GM18519 (cell line): Measurements from ENCODE around the gene HCRTR1.

Experiments used
- ATAC-seq: cut with Tn5 transposase; IDR thresholded peaks from one replicate; pipeline ENCODE4 v1.9.1; 2021; ENCODE audit warnings: mild to moderate bottlenecking, moderate library complexity; ENCODE audit not compliant: unreplicated experiment, low FRiP score

HCRTR1 gene

DNA sequence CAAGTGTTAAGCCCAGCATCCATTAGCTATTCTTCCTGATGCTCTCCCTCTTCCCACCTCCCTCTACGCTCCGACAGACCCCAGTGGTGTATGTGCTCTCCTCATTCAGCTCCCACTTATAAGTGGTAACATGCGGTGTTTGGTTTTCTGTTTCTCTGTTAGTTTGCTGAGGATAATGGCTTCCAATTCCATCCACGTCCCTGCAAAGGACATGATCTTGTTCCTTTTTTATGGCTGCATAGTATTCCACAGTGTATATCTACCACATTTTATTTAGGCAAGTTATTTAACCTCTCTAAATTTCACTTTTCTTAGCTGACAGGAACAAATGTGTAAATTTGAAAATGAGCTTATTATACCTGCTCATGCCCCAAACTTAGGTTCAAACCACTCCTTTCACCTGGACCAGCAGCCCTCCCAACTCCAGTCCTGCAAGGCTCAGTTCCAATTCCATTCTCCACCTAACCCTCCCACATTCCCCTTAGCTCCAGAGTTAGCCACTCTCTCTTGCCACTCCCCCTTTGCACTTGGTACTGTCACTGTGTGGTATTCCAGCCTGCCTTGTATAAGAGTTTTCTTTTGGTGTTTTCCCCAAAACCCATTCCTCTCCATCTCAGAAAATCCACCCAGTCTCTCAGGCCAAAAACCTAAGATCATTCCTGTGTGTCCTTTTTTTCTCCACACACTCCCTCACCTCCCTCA is 28.9 kb downstream of the HCRTR1 start:
- ATAC-seq = no peak

GRCh38 chr1:31647106-31647505 is 29.6 kb downstream of the HCRTR1 start:
- no peak for ATAC-seq

GRCh38 chr1:31648190-31648589 is 30.7 kb downstream of the HCRTR1 start:
- no peak for ATAC-seq

DNA sequence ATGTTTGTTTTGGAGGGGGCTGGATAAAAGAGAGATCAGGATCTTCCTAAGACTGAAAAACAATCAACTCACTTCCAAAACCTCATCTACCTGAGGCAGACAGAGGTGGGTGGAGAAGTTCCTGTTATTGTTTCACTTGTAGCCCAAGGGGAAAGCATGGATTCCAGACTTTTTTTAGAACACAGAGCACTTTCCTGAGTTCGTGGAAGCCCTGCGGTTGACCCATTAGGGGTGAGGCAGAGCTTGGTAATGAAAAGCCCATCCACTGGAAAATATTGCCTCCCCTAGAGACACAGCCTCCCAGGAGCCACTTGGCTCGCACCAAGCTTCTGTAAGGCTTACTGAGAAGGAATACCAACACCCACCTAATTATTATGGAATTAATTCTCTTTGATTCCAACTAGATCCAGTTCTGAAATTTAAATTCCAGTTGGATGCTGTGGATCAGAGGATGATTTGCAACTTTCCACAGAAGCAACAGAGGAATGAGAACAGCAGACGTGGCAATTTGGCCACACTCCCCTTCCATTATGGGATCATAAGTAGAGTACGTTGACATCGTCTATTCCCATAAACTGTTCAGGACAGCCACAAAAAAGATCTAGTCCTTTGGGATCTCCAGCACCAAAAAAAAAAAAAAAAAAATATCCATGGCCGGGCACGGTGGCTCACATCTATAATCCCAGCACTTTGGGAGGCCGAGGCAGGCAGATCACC is 31.3 kb downstream of the HCRTR1 start:
- ATAC-seq = no peak

DNA sequence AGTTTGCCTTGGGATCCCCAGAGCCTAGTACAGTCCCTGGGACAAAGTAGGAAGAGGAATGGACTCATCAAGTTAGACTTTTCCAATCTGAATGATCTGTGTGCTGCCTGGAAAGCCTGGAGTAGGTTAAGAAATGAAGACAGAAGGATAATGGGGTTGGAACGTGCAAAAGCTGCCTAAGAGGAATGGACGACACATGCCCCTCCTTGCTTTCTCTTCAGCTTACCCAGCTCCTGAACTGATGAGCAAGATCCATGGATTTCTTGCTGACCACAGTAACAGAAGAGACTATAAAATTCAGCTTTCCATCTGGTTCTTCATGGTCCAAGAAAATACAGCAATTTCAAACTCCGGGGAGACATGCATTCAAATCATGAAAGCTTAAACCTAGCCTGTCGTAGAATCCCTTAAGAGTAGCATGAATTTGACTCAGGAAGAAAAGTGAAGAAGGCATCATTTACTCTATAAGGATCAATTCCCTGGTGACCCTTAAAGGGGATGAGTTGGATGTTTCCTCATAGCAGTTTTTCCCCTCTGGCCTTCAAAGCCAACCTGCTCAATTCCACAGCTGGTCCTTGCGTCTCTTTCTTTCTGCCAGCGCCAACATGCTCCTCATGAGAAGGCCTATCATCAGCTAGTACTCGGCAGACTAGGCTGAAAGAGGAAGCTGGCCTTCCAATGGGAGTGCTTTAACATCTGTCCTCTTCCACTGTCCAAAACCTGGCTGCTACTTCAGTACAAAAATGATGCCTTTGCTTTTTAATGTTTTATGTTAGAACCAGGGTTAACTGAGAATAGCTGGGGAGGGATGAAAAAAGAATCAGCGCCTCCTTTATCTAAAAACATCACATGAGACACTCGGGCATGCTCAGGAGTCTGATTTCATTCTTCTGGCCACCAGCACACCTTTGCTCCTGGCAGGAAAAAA is 32.9 kb downstream of the HCRTR1 start:
- ATAC-seq = no peak

- ATAC-seq = no peak
Measured at GRCh38 chr1:31651089-31651420, 33.6 kb downstream of the HCRTR1 start.

- no peak for ATAC-seq
Measured at GRCh38 chr1:31651766-31652165, 34.3 kb downstream of the HCRTR1 start.

GRCh38 chr1:31652891-31653499 is 35.5 kb downstream of the HCRTR1 start:
- ATAC-seq = no peak

GRCh38 chr1:31653717-31654473 is 36.4 kb downstream of the HCRTR1 start:
- ATAC-seq = no peak

DNA sequence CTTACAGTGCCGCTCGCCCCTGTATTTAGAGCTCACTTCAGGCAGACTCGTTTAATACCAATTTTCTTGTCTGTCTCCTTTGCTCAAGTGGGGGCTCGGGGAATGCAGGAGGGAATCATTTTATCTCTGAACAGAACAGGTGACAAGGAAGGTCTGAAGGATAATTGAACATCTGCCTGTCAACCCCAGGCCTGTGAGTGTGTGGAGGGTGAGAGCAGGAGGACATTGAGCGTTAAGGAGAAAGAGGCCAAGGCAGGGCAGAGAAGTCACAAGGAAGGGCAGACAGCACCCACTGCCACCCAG is 36.9 kb downstream of the HCRTR1 start:
- no peak for ATAC-seq

DNA sequence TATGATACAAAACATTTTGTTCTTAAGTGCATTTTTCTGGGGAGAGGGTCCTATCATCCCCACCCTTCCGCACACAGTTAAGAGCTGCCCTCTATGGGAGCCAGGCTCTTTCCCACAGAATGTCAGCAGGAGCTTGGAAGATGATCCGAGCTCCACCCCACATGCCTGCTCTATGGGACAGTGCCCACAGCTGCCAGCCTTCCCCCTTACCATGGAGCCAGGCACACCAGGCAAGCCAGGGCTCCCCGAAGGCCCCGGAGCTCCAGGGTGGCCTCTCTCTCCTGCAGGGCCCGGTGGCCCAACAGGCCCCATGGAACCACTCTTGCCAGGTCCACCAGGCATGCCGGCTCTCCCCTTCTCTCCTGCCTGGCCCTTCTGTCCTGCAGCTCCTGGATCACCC is 37.6 kb downstream of the HCRTR1 start:
- no peak for ATAC-seq

DNA sequence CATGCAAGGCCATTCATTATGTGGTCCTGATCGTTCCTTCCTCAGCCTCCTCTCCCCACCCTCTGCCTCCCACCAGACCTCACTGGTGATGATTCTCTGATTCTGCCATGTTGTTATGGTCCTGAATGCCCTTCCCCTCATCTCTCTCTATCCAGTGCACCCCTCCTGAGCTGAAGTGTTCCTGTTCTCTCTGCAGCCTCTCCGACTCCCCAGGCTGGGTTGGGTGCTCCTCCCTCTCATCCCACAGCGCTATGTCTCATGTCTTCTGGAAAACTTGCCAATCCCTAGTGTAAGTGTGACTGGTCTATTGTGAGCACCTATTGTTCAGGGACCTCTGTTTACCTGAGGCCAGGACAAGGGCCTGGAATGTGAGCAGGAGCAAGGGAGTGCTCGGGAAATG is 38.3 kb downstream of the HCRTR1 start:
- no peak for ATAC-seq

DNA sequence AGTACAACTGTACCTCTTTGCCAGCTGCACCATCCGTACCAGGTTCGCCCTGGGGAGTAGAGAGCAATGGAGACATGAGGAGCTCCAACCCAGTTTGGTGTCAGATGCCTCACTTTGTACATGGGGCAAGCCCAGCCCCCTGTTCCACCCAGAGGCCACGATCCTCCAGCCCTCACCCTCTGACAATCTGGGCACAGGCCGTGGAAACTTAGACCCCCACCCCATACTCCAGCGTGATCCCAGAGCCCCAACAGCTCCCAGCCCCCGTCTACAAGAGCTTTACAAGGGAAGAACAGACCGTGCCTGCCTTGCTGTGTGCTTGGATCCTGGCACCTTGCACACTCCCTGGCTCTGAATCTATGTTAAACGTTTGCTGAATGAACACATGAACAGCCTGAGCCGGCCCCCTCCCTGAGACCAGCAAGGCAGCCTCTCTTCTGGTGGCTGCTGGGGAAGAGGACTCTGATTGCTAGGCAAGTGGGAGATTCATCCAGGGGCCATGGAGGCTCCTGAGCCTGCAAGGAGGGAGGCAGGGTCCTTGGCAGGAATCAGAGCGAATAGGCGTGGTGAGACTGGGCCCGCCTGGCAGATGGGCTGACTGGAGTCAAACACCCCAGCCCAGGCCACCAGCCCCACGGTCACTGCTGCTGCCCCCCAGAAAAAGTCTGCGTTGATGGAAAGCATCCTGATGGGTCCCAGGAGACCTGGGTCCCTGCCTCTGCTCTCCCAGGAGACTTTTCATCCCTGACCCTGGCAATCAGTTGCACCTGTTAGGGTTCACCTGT is 39.7 kb downstream of the HCRTR1 start:
- ATAC-seq = no peak

GRCh38 chr1:31657972-31658510 is 40.6 kb downstream of the HCRTR1 start:
- no peak for ATAC-seq

DNA sequence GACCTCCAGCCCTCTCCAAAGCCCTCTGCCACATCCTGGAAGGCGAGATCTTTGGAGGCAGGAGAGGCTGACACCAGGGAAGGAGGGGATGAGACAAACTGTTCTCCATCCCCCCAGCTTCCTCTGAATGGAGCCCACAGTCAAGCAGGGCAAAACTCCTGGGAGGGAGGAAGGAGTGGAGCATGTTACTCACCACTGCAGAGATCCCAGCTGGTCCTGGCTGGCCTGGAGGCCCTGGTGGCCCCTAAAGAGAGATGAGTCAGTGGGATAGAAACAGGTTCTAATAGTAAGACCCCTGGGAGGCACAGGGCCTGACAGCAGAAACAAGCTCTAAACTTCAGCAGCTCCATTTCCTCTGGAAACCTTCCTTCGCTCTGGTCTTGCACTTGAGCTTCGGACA is 41.2 kb downstream of the HCRTR1 start:
- no peak for ATAC-seq

- ATAC-seq = no peak
Measured at GRCh38 chr1:31659889-31660288, 42.4 kb downstream of the HCRTR1 start.

GRCh38 chr1:31660871-31661455 is 43.5 kb downstream of the HCRTR1 start:
- ATAC-seq = no peak

DNA sequence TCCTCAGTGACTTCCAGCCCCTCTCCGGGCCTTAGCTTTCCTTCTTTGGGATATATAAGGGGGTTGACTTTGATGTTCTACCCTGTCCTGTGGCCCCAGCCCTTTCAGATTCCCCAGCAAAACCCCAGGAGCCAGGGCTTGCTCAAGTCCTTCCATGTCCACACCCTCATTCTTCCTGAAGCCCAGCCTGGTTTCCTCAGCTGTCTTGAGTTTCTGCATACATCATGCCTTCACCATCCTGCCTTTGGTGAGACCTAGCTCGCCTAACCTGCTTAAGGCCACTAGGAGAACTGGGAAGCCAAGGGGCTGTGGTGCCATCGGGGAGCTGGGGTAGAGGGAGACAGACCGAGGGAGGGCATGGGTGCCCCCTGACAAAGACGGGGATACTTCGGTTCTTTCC is 44.4 kb downstream of the HCRTR1 start:
- no peak for ATAC-seq

- no peak for ATAC-seq
Measured at GRCh38 chr1:31662463-31662862, 45.0 kb downstream of the HCRTR1 start.
